Measurements from ENCODE around the gene PRDM16.

- TF ChIP-seq RXRA (IDR thresholded peaks at IDR 0.05; ENCODE audit: borderline replicate concordance, low read depth) = no peak
- TF ChIP-seq CTCF (IDR thresholded peaks at IDR 0.05) = peak; percentile 47
- no peak for TF ChIP-seq FOXM1 (IDR thresholded peaks at IDR 0.05; ENCODE audit: low read depth)
- no peak for TF ChIP-seq ZBTB33 (IDR thresholded peaks at IDR 0.05; ENCODE audit: borderline replicate concordance, low read depth)
- TF ChIP-seq MAX (IDR thresholded peaks at IDR 0.05; ENCODE audit: low read depth) = no peak
- TF ChIP-seq NFIC (IDR thresholded peaks at IDR 0.05; ENCODE audit: borderline replicate concordance) = no peak
- TF ChIP-seq GABPA (IDR thresholded peaks at IDR 0.05; ENCODE audit: low read depth) = no peak
- no peak for TF ChIP-seq POLR2AphosphoS5 (IDR thresholded peaks at IDR 0.05; ENCODE audit: low read depth, low read length)
- no peak for TF ChIP-seq USF2 (IDR thresholded peaks at IDR 0.05; ENCODE audit: borderline replicate concordance, low read depth, low read length)
These were observed 348.2 kb downstream of the PRDM16 start for GRCh38 chr1:3417082-3417739.

Data from SK-N-SH (cell line).